HEK293T (cell line): ENCODE results near the gene JMJD1C.

Experiments
- BHLHE40 ChIP-seq: fragments of 450-650 bp; IDR thresholded peaks from 2 replicates; pipeline ENCODE4 v1.6.1; 2016; ENCODE audit warnings: mild to moderate bottlenecking, moderate library complexity, borderline replicate concordance
- FOXA1 ChIP-seq: fragments of 450-650 bp; IDR thresholded peaks from 2 replicates; pipeline ENCODE4 v1.6.1; 2016; ENCODE audit warnings: mild to moderate bottlenecking
- SP1 ChIP-seq: fragments of 450-650 bp; IDR thresholded peaks from 2 replicates; pipeline ENCODE4 v1.6.1; 2017
- SUZ12 ChIP-seq: fragments of 450-650 bp; IDR thresholded peaks from 2 replicates; pipeline ENCODE4 v1.6.1; 2016; ENCODE audit warnings: mild to moderate bottlenecking
- TARDBP ChIP-seq: fragments of 450-650 bp; IDR thresholded peaks from 2 replicates; pipeline ENCODE4 v1.6.1; 2016

DNA sequence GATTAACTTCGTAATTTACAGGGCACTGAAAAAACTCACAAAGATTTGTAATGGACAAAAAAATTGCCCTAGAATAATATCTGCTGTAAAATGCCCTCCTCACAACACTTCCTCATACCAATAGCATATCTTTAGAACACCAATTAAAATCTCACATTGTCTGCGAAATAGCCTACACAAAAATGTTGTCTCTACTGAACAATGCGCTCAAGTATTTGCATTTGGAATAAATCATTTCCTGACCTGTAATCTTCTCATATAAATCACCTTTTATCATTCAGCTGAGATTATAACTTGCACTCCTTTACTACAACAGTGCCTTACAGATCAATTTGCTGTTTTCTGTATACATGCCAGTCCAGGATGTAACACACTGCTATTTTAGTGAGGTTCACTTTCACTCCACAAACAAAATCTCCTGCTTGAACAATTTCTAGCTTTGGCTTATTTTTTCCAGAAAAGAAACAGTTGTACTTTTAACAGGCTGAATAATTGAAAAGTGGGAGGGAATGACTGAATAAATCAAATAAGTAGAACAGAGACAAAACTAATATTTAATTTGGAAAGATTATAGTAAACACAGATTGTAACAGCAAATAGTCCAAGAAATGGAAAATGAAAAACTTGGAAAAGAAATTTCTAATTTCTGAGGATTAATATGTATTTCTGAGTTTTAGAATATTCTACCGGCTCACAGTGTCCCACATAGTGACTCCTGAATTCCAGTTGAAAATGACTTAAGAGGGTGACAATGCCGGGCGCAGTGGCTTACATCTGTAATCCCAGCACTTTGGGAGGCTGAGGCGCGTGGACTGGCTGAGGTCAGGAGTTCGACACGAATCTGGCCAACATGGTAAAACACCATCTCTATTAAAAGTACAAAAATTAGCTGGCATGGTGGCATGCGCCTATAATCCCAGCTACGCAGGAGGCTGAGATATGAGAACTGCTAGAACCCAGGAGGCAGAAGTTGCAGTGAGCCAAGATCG, 30.6 kb downstream of the JMJD1C start:
- TF ChIP-seq TARDBP (no peak), SUZ12 (no peak), SP1 (no peak), BHLHE40 (no peak), FOXA1 (no peak)
